GM12878 (cell line): ENCODE measurements around the gene EEPD1. TPM values are rescaled to one million over a fixed set of nuclear protein-coding genes. Genes with fewer than 3 reads are reported as not detected.

ENCODE experiments used
- ATAC-seq: fragments of 200-7000 bp; cut with Tn5 transposase; 3 replicates; pipeline ENCODE4 v1.9.1; 2020; ENCODE audit warnings: mild to moderate bottlenecking, moderate library complexity
- BruUV-seq: library from RNA; stranded (reverse); fragments of 400-500 nt; replicated peaks from 2 replicates; lab custom pipeline; 2021; lab: Mats Ljungman, UMichigan
- CTCF ChIA-PET: fragments of 300-600 bp; sonication (Branson Sonifier 250); formaldehyde crosslinking; extraction: SDS; loops from one replicate; lab custom pipeline; 2021; ENCODE audit warnings: inconsistent platforms; lab: Yijun Ruan, JAX
- POLR2A ChIA-PET: fragments of 350-600 bp; formaldehyde crosslinking; extraction: SDS; loops from one replicate; lab custom pipeline; 2021; ENCODE audit warnings: inconsistent platforms; lab: Charles Lee
- RAD21 ChIA-PET: fragments of 300-600 bp; sonication (Branson Sonifier 250); formaldehyde crosslinking; loops from one replicate; lab custom pipeline; 2023; ENCODE audit warnings: antibody characterized with exemption; ENCODE audit not compliant: unreplicated experiment; lab: Charles Lee
- SMC1A ChIA-PET: fragments of 300-600 bp; sonication (Branson Sonifier 250); formaldehyde crosslinking; loops from one replicate; lab custom pipeline; 2023; ENCODE audit not compliant: unreplicated experiment, uncharacterized antibody; lab: Charles Lee
- DNase-seq: peaks from one replicate; pipeline ENCODE4 v3.0.0-alpha.2; 2011; ENCODE audit warnings: low read depth, low spot score
- FAIRE-seq: peaks from 3 replicates; lab custom pipeline; 2011; peaks lifted over from hg19 to GRCh38; lab: Jason Lieb, UNC
- H2AFZ ChIP-seq: 2 replicates; pipeline ENCODE4 v1.6.0; 2011; ENCODE audit warnings: low read depth, low read length, control low read depth; ENCODE audit not compliant: control insufficient read depth
- H3K27ac ChIP-seq: 2 replicates; pipeline ENCODE4 v1.5.1; 2011; ENCODE audit warnings: control low read depth; ENCODE audit not compliant: control insufficient read depth, insufficient read depth
- H3K27me3 ChIP-seq, 2 experiments: replicated peaks in 1 of 2; 2 replicates each; pipeline versions ENCODE4 v1.6.0 to v1.6.1; 2011; ENCODE audit warnings: low read length in 1 of 2; ENCODE audit not compliant: control insufficient read depth in 2 of 2, insufficient read depth in 2 of 2
- H3K36me3 ChIP-seq, 2 experiments: 2 replicates each; pipeline ENCODE4 v1.5.1; 2011; ENCODE audit warnings: low read length in 1 of 2; ENCODE audit not compliant: control insufficient read depth in 2 of 2, insufficient read depth in 2 of 2
- H3K4me1 ChIP-seq: 2 replicates; pipeline ENCODE4 v1.6.1; 2011; ENCODE audit warnings: mild to moderate bottlenecking, low read length, moderate library complexity, mixed read lengths; ENCODE audit not compliant: control insufficient read depth, insufficient read depth
- H3K4me2 ChIP-seq: 2 replicates; pipeline ENCODE4 v1.6.0; 2011; ENCODE audit warnings: control low read depth; ENCODE audit not compliant: control insufficient read depth, insufficient read depth
- H3K4me3 ChIP-seq: fragments of 200-600 bp; sonication (generic); 2 replicates; pipeline ENCODE4 v1.5.1; 2016
- H3K79me2 ChIP-seq: 2 replicates; pipeline ENCODE4 v1.6.0; 2011; ENCODE audit warnings: low read length; ENCODE audit not compliant: control insufficient read depth, insufficient read depth
- H3K9ac ChIP-seq: 2 replicates; pipeline ENCODE4 v1.8.0; 2011; ENCODE audit warnings: low read length, control low read depth, mixed read lengths; ENCODE audit not compliant: control insufficient read depth, insufficient read depth
- H3K9me3 ChIP-seq: replicated peaks from 3 replicates; pipeline ENCODE4 v1.5.1; 2011; ENCODE audit warnings: mild to moderate bottlenecking, low read length; ENCODE audit not compliant: control insufficient read depth, insufficient read depth
- H4K20me1 ChIP-seq: 2 replicates; pipeline ENCODE4 v1.6.0; 2011; ENCODE audit not compliant: control insufficient read depth, insufficient read depth
- BRCA1 ChIP-seq: IDR thresholded peaks from 2 replicates; pipeline ENCODE4 v1.6.1; 2011; ENCODE audit warnings: low read depth, low read length, improper control_type of control experiment
- CBX5 ChIP-seq: sonication (generic); IDR thresholded peaks from 2 replicates; pipeline ENCODE4 v1.6.1; 2016; ENCODE audit warnings: low read depth, moderate library complexity, mild to moderate bottlenecking, inconsistent platforms
- ETV6 ChIP-seq, 2 experiments: fragments of 450-650 bp in 1 of 2; IDR thresholded peaks in 1 of 2; conservative IDR thresholded peaks in 1 of 2; 2 replicates each; pipeline ENCODE4 v1.6.1; 2014; ENCODE audit warnings: antibody characterized with exemption in 1 of 2, borderline replicate concordance in 1 of 2, low read depth in 1 of 2, mild to moderate bottlenecking in 1 of 2, moderate library complexity in 1 of 2
- IRF5 ChIP-seq: fragments of 450-650 bp; IDR thresholded peaks from 2 replicates; pipeline ENCODE4 v1.6.1; 2017; ENCODE audit warnings: borderline replicate concordance
- MTA2 ChIP-seq: fragments of 450-650 bp; IDR thresholded peaks from 2 replicates; pipeline ENCODE4 v1.6.1; 2016; ENCODE audit warnings: low read depth, mild to moderate bottlenecking, moderate library complexity
- NFIC ChIP-seq: IDR thresholded peaks from 2 replicates; pipeline ENCODE4 v1.6.1; 2012; ENCODE audit warnings: low read depth, mild to moderate bottlenecking, inconsistent platforms, low read length, moderate library complexity
- NR2F1 ChIP-seq: fragments of 450-650 bp; conservative IDR thresholded peaks from 2 replicates; pipeline ENCODE4 v1.6.1; 2017; ENCODE audit warnings: mild to moderate bottlenecking
- SIN3A ChIP-seq: IDR thresholded peaks from 2 replicates; pipeline ENCODE4 v1.6.1; 2012; ENCODE audit warnings: low read depth, low read length, improper control_type of control experiment
- SMAD1 ChIP-seq: fragments of 450-650 bp; IDR thresholded peaks from 2 replicates; pipeline ENCODE4 v1.6.1; 2018; ENCODE audit warnings: mild to moderate bottlenecking, low read depth; ENCODE audit not compliant: partially characterized antibody
- SMARCA5 ChIP-seq: fragments of 450-650 bp; IDR thresholded peaks from 2 replicates; pipeline ENCODE4 v1.6.1; 2017; ENCODE audit warnings: mild to moderate bottlenecking
- SUPT20H ChIP-seq: IDR thresholded peaks from 2 replicates; pipeline ENCODE4 v1.6.1; 2011; ENCODE audit warnings: low read depth, mild to moderate bottlenecking, low read length, moderate library complexity, borderline replicate concordance; ENCODE audit not compliant: control insufficient read depth
- TCF3 ChIP-seq: IDR thresholded peaks from 2 replicates; pipeline ENCODE4 v1.6.1; 2012; ENCODE audit warnings: low read depth, mild to moderate bottlenecking, low read length, borderline replicate concordance; ENCODE audit not compliant: insufficient read depth
- ZBTB40 ChIP-seq: fragments of 450-650 bp; IDR thresholded peaks from 2 replicates; pipeline ENCODE4 v1.6.1; 2016; ENCODE audit warnings: mild to moderate bottlenecking, moderate library complexity, borderline replicate concordance
- ZNF217 ChIP-seq: fragments of 450-650 bp; IDR thresholded peaks from 2 replicates; pipeline ENCODE4 v1.6.1; 2017; ENCODE audit warnings: antibody characterized with exemption, mild to moderate bottlenecking
- ZNF274 ChIP-seq: IDR thresholded peaks from one replicate; pipeline ENCODE4 v1.8.0; 2011; ENCODE audit not compliant: insufficient read length, insufficient read depth
- WGBS: methylation state at CpG from one replicate; pipeline ENCODE4 v1.1.6; 2016; ENCODE audit warnings: low lambda C conversion rate; ENCODE audit not compliant: insufficient replicate concordance, insufficient coverage; ENCODE audit errors: missing lambda C conversion rate; 5-methylcytosine and 5-hydroxymethylcytosine counted together
- in situ Hi-C: fragments of 300-500 bp; cut with MboI; formaldehyde crosslinking; loops from 9 replicates; pipeline ENCODE4 v1.14.3; 2018; ENCODE audit warnings: mixed read lengths
- intact Hi-C: fragments of 100-400 bp; cut with micrococcal nuclease; formaldehyde crosslinking; loops from one replicate; pipeline ENCODE4 v1.14.2; 2022; ENCODE audit not compliant: unreplicated experiment
- polyA plus RNA-seq, 11 experiments: library from polyadenylated mRNA; depleted of rRNA in 4 of 11; unstranded in 6 of 11; stranded (reverse) in 5 of 11; fragments of >200 nt; fragmentation: Nextera tagmentation in 4 of 11; fragmentation: Illumina TruSeq in 1 of 11; extraction: Ambion mirVana in 4 of 11; extraction: Trizol in 1 of 11; gene quantifications; 1 replicate in 1 of 11; 2 replicates in 10 of 11; pipeline versions ENCODE4 v1.2.1 to v1.2.3, GENCODE V29; 2011 to 2016; ENCODE audit warnings: inconsistent platforms in 2 of 11, missing spikeins in 2 of 11, low read depth in 1 of 11
- total RNA-seq, 4 experiments: library from RNA; depleted of rRNA in 3 of 4; stranded (reverse); fragments of >200 nt in 3 of 4; fragmentation: Illumina TruSeq in 1 of 4; extraction: Trizol in 1 of 4; gene quantifications; 2 replicates each; pipeline versions ENCODE4 v1.2.1 to v1.2.3, GENCODE V29; 2013 to 2021
- TF ChIP-seq, protein P1 (sequence below): IDR thresholded peaks from 2 replicates; pipeline ENCODE4 v1.6.1; 2011; ENCODE audit warnings: borderline replicate concordance, low read depth, mild to moderate bottlenecking, moderate library complexity, mixed read lengths, low read length; ENCODE audit not compliant: insufficient read depth; ENCODE audit errors: extremely low read length

EEPD1 gene
- total and polyA plus RNA-seq, 10 of the 15 experiments (the other 5 are each of a cell fraction or from before 2014, with no cell fraction given), result 0.24 to 2.8 (median 0.86) TPM; not detected in 1

GRCh38 chr7:36204044-36204663 is 51.1 kb downstream of the EEPD1 start (continued):
- TF ChIP-seq NR2F1, result no peak

- intact Hi-C loops, result no loop called here
- ATAC-seq (no peak), DNase-seq (no peak), FAIRE-seq (no peak)
- RAD21 ChIA-PET, result no interaction called here
- in situ Hi-C loops, result no loop called here
- H3K4me3 ChIP-seq, result no peak overlapping the region
- POLR2A ChIA-PET, result no interaction called here
- H3K9ac ChIP-seq, result no peak overlapping the region
- H4K20me1 ChIP-seq, result no peaks in the 10 kb centered on the region
- 47% methylated on average over 6 of the region's 6 CpGs for WGBS
- no peaks in the 10 kb centered on the region; a peak in 2 of 4 replicates for H3K27me3 ChIP-seq
- no TSS peak for BruUV-seq
- CTCF ChIA-PET, result no interaction called here
- H3K27ac ChIP-seq, result no peak overlapping the region
- H3K9me3 ChIP-seq, result no peaks in the 10 kb centered on the region
- no peaks in the 10 kb centered on the region for H3K79me2 ChIP-seq
- H3K4me2 ChIP-seq, result no peak overlapping the region
- SMC1A ChIA-PET, result no interaction called here
- H2AFZ ChIP-seq, result no peak overlapping the region
- no peaks in the 10 kb centered on the region for H3K4me1 ChIP-seq
- H3K36me3 ChIP-seq, result no peaks in the 10 kb centered on the region
- TF ChIP-seq SIN3A (no peak), BRCA1 (no peak), SUPT20H (no peak), ZBTB40 (no peak), TCF3 (no peak), CBX5 (no peak), SMARCA5 (no peak), SMAD1 (no peak), ZNF274 (no peak), IRF5 (no peak), ZNF217 (no peak), NFIC (no peak), ETV6 (conservative IDR thresholded peaks at IDR 0.05 in 1 of 2, IDR thresholded peaks at IDR 0.05 in 1 of 2; ENCODE audit: borderline replicate concordance in 1 of 2, low read depth in 1 of 2) (no peak), MTA2 (no peak)
- TF ChIP-seq, protein P1, sequence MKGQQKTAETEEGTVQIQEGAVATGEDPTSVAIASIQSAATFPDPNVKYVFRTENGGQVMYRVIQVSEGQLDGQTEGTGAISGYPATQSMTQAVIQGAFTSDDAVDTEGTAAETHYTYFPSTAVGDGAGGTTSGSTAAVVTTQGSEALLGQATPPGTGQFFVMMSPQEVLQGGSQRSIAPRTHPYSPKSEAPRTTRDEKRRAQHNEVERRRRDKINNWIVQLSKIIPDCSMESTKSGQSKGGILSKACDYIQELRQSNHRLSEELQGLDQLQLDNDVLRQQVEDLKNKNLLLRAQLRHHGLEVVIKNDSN, result no peak
Observed at GRCh38 chr7:36204929-36205635, 52.0 kb downstream of the EEPD1 start.
